Gastroesophageal sphincter (tissue), 4 donors: Measurements from ENCODE around the gene RNF43. TPM values are rescaled to one million over a fixed set of nuclear protein-coding genes. Genes with fewer than 3 reads are reported as not detected.

ENCODE experiments used
- ATAC-seq: fragments of 150-250 bp; one replicate; pipeline ENCODE4 v1.9.1; 2016; ENCODE audit warnings: mild to moderate bottlenecking, moderate library complexity
- H3K27ac ChIP-seq, 4 donors: fragments of 200-600 bp; sonication (generic) in 3 of 4; 1 replicate in 3 of 4; 2 replicates in 1 of 4; pipeline ENCODE4 v1.5.1; 2016 to 2019
- H3K27me3 ChIP-seq: fragments of 200-600 bp; sonication (generic); one replicate; pipeline ENCODE4 v1.5.1; 2019
- H3K36me3 ChIP-seq, 2 donors: fragments of 200-600 bp; sonication (generic); one replicate each; pipeline ENCODE4 v1.5.1; 2019; ENCODE audit warnings: control low read depth in 1 of 2
- H3K4me1 ChIP-seq, 3 donors: fragments of 200-600 bp; sonication (generic); 1 replicate in 2 of 3; 2 replicates in 1 of 3; pipeline ENCODE4 v1.5.1; 2016 to 2019; ENCODE audit warnings: control low read depth in 2 of 3
- H3K4me3 ChIP-seq, 2 donors: fragments of 200-600 bp; sonication (generic); one replicate each; pipeline ENCODE4 v1.5.1; 2019; ENCODE audit warnings: mild to moderate bottlenecking in 1 of 2, moderate library complexity in 1 of 2
- H3K9me3 ChIP-seq, 3 donors: fragments of 200-600 bp; sonication (generic); one replicate each; pipeline ENCODE4 v1.5.1; 2017 to 2019; ENCODE audit warnings: control low read depth in 2 of 3
- CTCF ChIP-seq, 4 experiments: fragments of 200-600 bp in 2 of 4; fragments of 450-650 bp in 2 of 4; sonication (generic) in 1 of 4; IDR thresholded peaks; one replicate each; pipeline ENCODE4 v1.5.1; 2017 to 2019; ENCODE audit warnings: antibody characterized with exemption in 4 of 4, mild to moderate bottlenecking in 2 of 4, moderate library complexity in 2 of 4
- EP300 ChIP-seq: sonication (generic); formaldehyde crosslinking; IDR thresholded peaks from one replicate; pipeline ENCODE4 v1.6.1; 2017; ENCODE audit warnings: antibody characterized with exemption, mild to moderate bottlenecking
- POLR2A ChIP-seq, 2 donors: fragments of 450-650 bp; IDR thresholded peaks; one replicate each; pipeline ENCODE4 v1.6.1; 2017; ENCODE audit warnings: antibody characterized with exemption in 2 of 2, mild to moderate bottlenecking in 2 of 2, moderate library complexity in 1 of 2
- POLR2AphosphoS5 ChIP-seq: sonication (generic); formaldehyde crosslinking; IDR thresholded peaks from one replicate; pipeline ENCODE4 v1.6.1; 2017; ENCODE audit warnings: antibody characterized with exemption
- WGBS, 2 donors: methylation state at CpG; one replicate each; pipeline ENCODE4 v1.1.5; 2018; ENCODE audit warnings: low coverage in 1 of 2; 5-methylcytosine and 5-hydroxymethylcytosine counted together
- total RNA-seq, 4 donors: library from RNA; depleted of rRNA; stranded (reverse); fragments of >200 nt; gene quantifications; one replicate each; pipeline ENCODE4 v1.1.0, GENCODE V29; 2016

RNF43 gene
- total RNA-seq, 4 donors from 2014 or later, result 0.16 to 0.79 TPM; not detected in 2

GRCh38 chr17:58410714-58411407 is 6.5 kb downstream of the RNF43 start:
- H3K27ac ChIP-seq, result no peak overlapping the region
- TF ChIP-seq EP300, result no peak
- no peak for TF ChIP-seq CTCF (IDR thresholded peaks at IDR 0.05)
- no peak for TF ChIP-seq POLR2AphosphoS5
- no peak for TF ChIP-seq POLR2A (IDR thresholded peaks at IDR 0.05)
- ATAC-seq, result no peak
- H3K27me3 ChIP-seq, result no peaks in the 10 kb centered on the region
- H3K4me1 ChIP-seq, result no peaks in the 10 kb centered on the region
- no peak overlapping the region for H3K4me3 ChIP-seq
- no peaks in the 10 kb centered on the region for H3K36me3 ChIP-seq
- H3K9me3 ChIP-seq, result no peaks in the 10 kb centered on the region

GRCh38 chr17:58409432-58409831 is 7.9 kb downstream of the RNF43 start:
- Histone ChIP-seq H3K9me3 (no peaks in the 10 kb centered on the region), H3K4me1 (no peaks in the 10 kb centered on the region), H3K36me3 (no peaks in the 10 kb centered on the region), H3K27me3 (no peaks in the 10 kb centered on the region), H3K27ac (no peak overlapping the region), H3K4me3 (no peak overlapping the region)
- no peak for TF ChIP-seq CTCF (IDR thresholded peaks at IDR 0.05)
- no peak for TF ChIP-seq POLR2A (IDR thresholded peaks at IDR 0.05)
- no peak for TF ChIP-seq POLR2AphosphoS5
- TF ChIP-seq EP300, result no peak
- ATAC-seq, result no peak
- 73 to 89% methylated on average over 1 to 5 of the region's 5 CpGs for WGBS, 2 donors

GRCh38 chr17:58403311-58403710 is 14.0 kb downstream of the RNF43 start:
- ATAC-seq, result no peak
- H3K4me3 ChIP-seq, result no peak overlapping the region
- H3K36me3 ChIP-seq, result no peaks in the 10 kb centered on the region
- no peaks in the 10 kb centered on the region for H3K27me3 ChIP-seq
- no peak overlapping the region for H3K27ac ChIP-seq
- H3K4me1 ChIP-seq, result no peaks in the 10 kb centered on the region
- WGBS, 2 donors, result 52 to 57% methylated on average over 6 of the region's 6 CpGs
- H3K9me3 ChIP-seq, result no peaks in the 10 kb centered on the region
- no peak for TF ChIP-seq CTCF (IDR thresholded peaks at IDR 0.05)
- TF ChIP-seq EP300, result no peak
- TF ChIP-seq POLR2A (IDR thresholded peaks at IDR 0.05), result no peak
- no peak for TF ChIP-seq POLR2AphosphoS5

GRCh38 chr17:58402679-58403078 is 14.7 kb downstream of the RNF43 start:
- Histone ChIP-seq H3K27ac (no peak overlapping the region), H3K27me3 (no peaks in the 10 kb centered on the region), H3K9me3 (no peaks in the 10 kb centered on the region), H3K4me1 (no peaks in the 10 kb centered on the region), H3K4me3 (no peak overlapping the region), H3K36me3 (no peaks in the 10 kb centered on the region)
- 43 to 67% methylated on average over 1 of the region's 1 CpG for WGBS, 2 donors
- ATAC-seq, result no peak
- TF ChIP-seq POLR2AphosphoS5 (no peak), POLR2A (IDR thresholded peaks at IDR 0.05) (no peak), CTCF (IDR thresholded peaks at IDR 0.05) (no peak), EP300 (no peak)

GRCh38 chr17:58402047-58402446 is 15.3 kb downstream of the RNF43 start:
- H3K27me3 ChIP-seq, result no peaks in the 10 kb centered on the region
- no peak for TF ChIP-seq POLR2AphosphoS5
- TF ChIP-seq EP300, result no peak
- TF ChIP-seq CTCF (IDR thresholded peaks at IDR 0.05), result no peak
- TF ChIP-seq POLR2A (IDR thresholded peaks at IDR 0.05), result no peak
- no peak overlapping the region for H3K27ac ChIP-seq
- no peaks in the 10 kb centered on the region for H3K4me1 ChIP-seq
- no peak for ATAC-seq
- no peaks in the 10 kb centered on the region for H3K9me3 ChIP-seq
- H3K36me3 ChIP-seq, result no peaks in the 10 kb centered on the region
- no peak overlapping the region for H3K4me3 ChIP-seq
